Skeletal muscle satellite cell (primary cell): ENCODE measurements around the gene IFIH1.

Source experiments
- H3K27me3 ChIP-seq: 2 replicates; pipeline ENCODE4 v1.7.0; 2013; ENCODE audit warnings: low read length; ENCODE audit not compliant: control insufficient read depth, insufficient read depth
- H3K36me3 ChIP-seq: 2 replicates; pipeline ENCODE4 v1.7.0; 2013; ENCODE audit warnings: mild to moderate bottlenecking, control low read depth, low read length; ENCODE audit not compliant: insufficient read depth
- H3K4me1 ChIP-seq: 2 replicates; pipeline ENCODE4 v1.7.0; 2013; ENCODE audit warnings: low read length; ENCODE audit not compliant: control insufficient read depth, insufficient read depth
- H3K4me2 ChIP-seq: 2 replicates; pipeline ENCODE4 v1.7.0; 2013; ENCODE audit warnings: mild to moderate bottlenecking, low read length
- H3K4me3 ChIP-seq: 2 replicates; pipeline ENCODE4 v1.7.0; 2013; ENCODE audit warnings: low read length
- H3K9ac ChIP-seq: 2 replicates; pipeline ENCODE4 v1.7.0; 2013; ENCODE audit warnings: mild to moderate bottlenecking, low read depth, low read length, moderate library complexity
- H3K9me3 ChIP-seq: replicated peaks from 2 replicates; pipeline ENCODE4 v1.7.0; 2013; ENCODE audit warnings: mild to moderate bottlenecking, control low read depth, low read length

IFIH1 gene

DNA sequence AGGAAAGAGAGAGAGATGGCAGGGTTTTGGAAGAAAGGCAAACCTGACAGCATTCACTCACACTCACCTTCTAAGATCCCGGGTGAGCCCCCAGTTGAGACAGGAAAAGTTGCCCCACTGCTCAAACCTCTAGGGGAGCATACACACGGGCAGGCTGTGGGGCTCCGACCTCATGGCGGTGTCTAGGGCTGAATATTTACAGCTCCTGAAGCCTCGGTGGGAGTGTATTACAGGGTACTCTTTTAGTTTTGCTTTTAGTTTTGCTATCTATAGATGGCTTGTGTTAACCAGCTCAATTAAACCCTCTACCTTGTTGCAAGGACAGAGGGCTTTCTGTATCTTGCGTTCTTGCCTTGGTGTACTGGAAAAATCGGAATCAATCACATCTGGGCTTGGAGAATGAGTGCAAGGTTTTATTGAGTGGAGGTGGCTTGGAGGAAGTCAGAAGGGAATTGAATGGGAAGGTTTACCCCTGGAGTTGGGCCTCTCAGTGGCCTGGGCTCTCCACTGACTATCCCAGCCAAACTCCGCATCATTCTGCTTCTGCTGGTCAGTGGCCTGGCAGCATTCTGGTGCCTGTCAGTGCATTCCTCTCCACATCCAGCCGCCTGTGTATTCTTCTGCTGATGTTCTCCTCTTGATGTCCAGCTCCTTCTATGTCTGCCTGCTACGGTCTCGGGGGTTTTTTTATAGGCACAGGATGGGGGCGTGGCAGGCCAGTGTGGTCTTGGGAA, 10.1 kb upstream of the IFIH1 start:
- H3K9me3 ChIP-seq = no peaks in the 10 kb centered on the region
- H3K9ac ChIP-seq = no peak overlapping the region
- peaks cover 5% of the 10 kb centered on the region for H3K4me1 ChIP-seq
- H3K4me2 ChIP-seq = no peak overlapping the region
- H3K4me3 ChIP-seq = no peak overlapping the region
- no peaks in the 10 kb centered on the region for H3K36me3 ChIP-seq
- no peaks in the 10 kb centered on the region for H3K27me3 ChIP-seq

DNA sequence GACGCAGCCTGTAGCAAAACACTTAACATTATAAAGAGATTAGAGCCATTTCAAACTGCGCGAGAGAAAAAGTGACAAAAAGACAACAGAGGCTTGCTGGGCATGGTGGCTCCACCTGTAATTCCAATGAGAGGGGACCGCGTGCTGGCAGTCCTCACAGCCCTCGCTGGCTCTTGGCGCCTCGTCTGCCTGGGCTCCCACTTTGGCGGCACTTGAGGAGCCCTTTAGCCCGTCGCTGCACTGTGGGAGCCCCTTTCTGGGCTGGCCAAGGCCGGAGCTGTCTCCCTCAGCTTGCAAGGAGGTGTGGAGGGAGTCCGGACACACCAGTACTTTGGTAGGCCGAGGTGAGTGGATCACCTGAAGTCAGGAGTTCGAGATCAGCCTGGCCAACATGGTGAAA, 9.3 kb upstream of the IFIH1 start:
- H3K27me3 ChIP-seq = no peaks in the 10 kb centered on the region
- no peaks in the 10 kb centered on the region for H3K36me3 ChIP-seq
- H3K9me3 ChIP-seq = no peaks in the 10 kb centered on the region
- peaks cover 5% of the 10 kb centered on the region for H3K4me1 ChIP-seq
- H3K4me3 ChIP-seq = no peak overlapping the region
- H3K4me2 ChIP-seq = no peak overlapping the region
- H3K9ac ChIP-seq = no peak overlapping the region

GRCh38 chr2:162327134-162327769, 8.8 kb upstream of the IFIH1 start:
- Histone ChIP-seq H3K36me3 (no peaks in the 10 kb centered on the region), H3K4me1 (peaks cover 5% of the 10 kb centered on the region), H3K4me3 (no peak overlapping the region)

DNA sequence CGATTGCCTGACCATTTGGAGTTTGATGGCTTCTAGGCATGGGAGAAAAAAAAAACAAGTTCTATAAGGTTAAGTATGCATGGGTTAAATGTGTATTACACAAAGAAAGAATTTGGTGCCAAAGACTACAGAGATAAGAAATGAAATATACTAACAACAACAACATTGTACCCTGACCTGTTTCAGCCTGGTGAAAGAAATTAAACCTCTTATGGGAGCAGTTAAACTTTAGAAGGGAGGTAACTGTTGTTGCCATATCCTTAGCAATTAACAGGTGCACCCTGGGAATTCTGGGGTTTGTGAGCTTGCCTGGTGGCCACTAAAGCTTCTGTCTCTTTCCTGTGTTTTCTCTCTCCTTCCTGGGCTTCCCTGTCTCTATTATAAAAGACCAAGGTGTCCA, 6.5 kb upstream of the IFIH1 start:
- no peaks in the 10 kb centered on the region for H3K4me1 ChIP-seq
- no peak overlapping the region for H3K4me3 ChIP-seq
- no peak overlapping the region for H3K9ac ChIP-seq
- H3K27me3 ChIP-seq = no peaks in the 10 kb centered on the region
- H3K4me2 ChIP-seq = no peak overlapping the region
- H3K9me3 ChIP-seq = no peaks in the 10 kb centered on the region
- no peaks in the 10 kb centered on the region for H3K36me3 ChIP-seq

More at GRCh38 chr2:162327134-162327769, 8.8 kb upstream of the IFIH1 start:
- Histone ChIP-seq H3K27me3 (no peaks in the 10 kb centered on the region), H3K9ac (no peak overlapping the region), H3K4me2 (no peak overlapping the region), H3K9me3 (no peaks in the 10 kb centered on the region)

DNA sequence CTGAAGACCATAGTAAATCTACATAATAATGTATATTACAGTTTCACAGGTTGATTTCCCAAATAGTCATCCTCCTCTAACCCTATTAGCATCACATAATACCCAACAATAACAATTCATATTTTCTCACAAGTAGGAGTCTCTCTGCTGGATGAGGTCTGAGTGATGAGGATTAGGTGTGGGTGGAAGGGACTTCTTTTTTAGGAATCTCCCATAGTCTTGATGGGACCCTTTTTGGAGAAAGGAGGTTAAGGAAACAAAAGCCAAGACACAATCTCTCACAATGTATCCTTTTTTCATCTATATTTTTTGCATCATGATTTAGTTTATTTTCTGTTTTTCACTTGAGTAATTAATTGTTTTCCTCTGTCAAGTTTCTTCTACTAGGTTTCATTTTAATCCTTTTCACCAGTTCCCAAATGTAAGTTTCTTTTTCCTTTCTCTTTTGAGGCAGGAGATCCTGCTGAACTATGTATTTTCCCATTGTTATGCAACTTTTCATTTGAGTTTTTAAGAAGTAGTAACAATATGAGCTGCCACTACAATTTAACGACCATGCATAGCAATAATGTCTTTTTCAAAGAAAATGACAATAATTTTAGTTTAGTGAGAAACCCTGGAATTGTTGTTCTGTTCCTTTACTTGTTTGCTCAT, 2.5 kb upstream of the IFIH1 start:
- no peak overlapping the region for H3K4me3 ChIP-seq
- no peaks in the 10 kb centered on the region for H3K36me3 ChIP-seq
- no peaks in the 10 kb centered on the region for H3K27me3 ChIP-seq
- H3K9me3 ChIP-seq = no peaks in the 10 kb centered on the region
- H3K9ac ChIP-seq = no peak overlapping the region
- peaks cover 12% of the 10 kb centered on the region for H3K4me1 ChIP-seq
- H3K4me2 ChIP-seq = no peak overlapping the region

- Histone ChIP-seq H3K27me3 (no peaks in the 10 kb centered on the region), H3K4me2 (peak overlapping the region; percentile 98), H3K4me1 (peaks cover 12% of the 10 kb centered on the region), H3K9ac (peak overlapping the region; percentile 81), H3K9me3 (no peaks in the 10 kb centered on the region), H3K36me3 (no peaks in the 10 kb centered on the region), H3K4me3 (peak overlapping the region; percentile 84)
Observed at GRCh38 chr2:162317861-162318327, 590 bp downstream of the IFIH1 start.

DNA sequence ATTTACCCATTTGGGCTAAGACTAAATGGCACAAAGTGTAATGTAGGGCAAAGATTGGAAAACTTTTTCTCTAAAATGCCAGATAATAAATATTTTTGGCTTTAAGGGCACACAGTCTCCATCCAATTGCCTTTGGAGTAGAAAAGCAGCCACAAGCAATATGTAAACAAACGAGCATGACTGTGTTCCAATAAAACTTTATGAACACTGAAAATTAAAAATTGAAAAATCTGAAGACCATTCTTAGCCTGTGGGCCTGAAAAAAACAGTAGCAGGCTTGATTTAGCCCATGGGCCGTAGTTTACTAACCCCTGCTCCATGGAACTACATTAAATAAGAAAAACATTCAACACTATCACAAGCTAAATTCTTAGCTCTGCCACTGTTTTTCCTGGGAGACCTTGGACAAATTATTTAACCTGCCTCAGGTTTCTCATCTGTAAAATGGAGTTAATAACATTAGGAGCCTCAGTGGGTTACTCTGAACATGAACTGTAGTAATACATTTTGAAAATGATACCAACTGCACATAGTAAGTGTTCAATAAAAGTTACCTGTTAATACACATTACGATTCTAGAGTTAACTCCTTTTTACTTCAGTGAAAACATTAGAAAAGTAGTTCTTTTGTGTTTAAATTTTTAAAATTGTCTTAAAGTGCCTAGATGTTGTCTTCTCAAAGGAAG, 1.3 kb downstream of the IFIH1 start:
- Histone ChIP-seq H3K4me1 (peaks cover 12% of the 10 kb centered on the region), H3K9me3 (no peaks in the 10 kb centered on the region), H3K4me3 (peak overlapping the region; percentile 84), H3K4me2 (peak overlapping the region; percentile 98), H3K27me3 (no peaks in the 10 kb centered on the region), H3K36me3 (no peaks in the 10 kb centered on the region), H3K9ac (no peak overlapping the region)

- H3K4me3 ChIP-seq = no peak overlapping the region
- no peaks in the 10 kb centered on the region for H3K27me3 ChIP-seq
- H3K4me2 ChIP-seq = no peak overlapping the region
- H3K36me3 ChIP-seq = no peaks in the 10 kb centered on the region
- H3K4me1 ChIP-seq = peaks cover 12% of the 10 kb centered on the region
- H3K9ac ChIP-seq = no peak overlapping the region
- no peaks in the 10 kb centered on the region for H3K9me3 ChIP-seq
Observed at GRCh38 chr2:162316590-162316989, 1.9 kb downstream of the IFIH1 start.

DNA sequence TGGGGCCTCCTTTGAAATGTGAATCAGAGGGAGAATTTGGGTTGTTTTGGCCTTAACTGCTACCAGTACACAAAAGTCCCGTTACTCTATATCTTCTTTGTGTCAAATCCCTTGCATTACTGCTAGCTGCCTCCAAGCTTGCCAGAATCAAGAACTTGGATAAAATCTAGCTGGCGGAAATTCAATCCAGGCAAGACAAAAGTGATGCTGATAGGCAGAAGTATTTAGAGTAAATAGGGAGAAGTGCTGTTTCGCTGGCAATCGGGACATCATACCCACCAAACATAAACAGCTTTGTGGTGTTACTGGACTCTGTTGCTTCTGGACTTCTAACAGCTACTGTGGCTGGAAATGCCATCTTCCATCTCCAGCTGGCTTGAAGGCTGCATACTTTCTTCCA, 2.5 kb downstream of the IFIH1 start:
- no peak overlapping the region for H3K4me3 ChIP-seq
- no peaks in the 10 kb centered on the region for H3K27me3 ChIP-seq

DNA sequence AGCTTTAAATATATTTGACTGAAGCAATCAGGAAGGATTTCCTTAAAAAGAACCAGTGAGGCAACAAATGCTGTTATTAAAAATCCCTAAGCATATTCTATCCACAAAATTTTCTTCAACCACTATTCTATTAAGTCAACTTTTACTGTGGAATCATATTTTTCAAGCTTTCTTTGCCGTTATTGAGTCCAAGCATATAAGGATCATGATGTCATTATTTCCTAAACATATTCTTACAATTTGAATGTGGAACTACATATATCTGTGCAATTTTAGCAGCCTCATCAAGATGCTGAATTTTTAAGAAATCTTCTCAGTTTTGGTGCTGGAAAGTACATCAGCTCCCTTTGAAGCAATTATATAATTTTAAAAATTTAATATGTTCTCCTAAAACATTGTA, 5.6 kb downstream of the IFIH1 start:
- no peak overlapping the region for H3K9ac ChIP-seq

More for the DNA sequence above, 2.5 kb downstream of the IFIH1 start:
- H3K9ac ChIP-seq = no peak overlapping the region
- H3K4me2 ChIP-seq = no peak overlapping the region
- H3K36me3 ChIP-seq = no peaks in the 10 kb centered on the region
- peaks cover 12% of the 10 kb centered on the region for H3K4me1 ChIP-seq
- no peaks in the 10 kb centered on the region for H3K9me3 ChIP-seq

DNA sequence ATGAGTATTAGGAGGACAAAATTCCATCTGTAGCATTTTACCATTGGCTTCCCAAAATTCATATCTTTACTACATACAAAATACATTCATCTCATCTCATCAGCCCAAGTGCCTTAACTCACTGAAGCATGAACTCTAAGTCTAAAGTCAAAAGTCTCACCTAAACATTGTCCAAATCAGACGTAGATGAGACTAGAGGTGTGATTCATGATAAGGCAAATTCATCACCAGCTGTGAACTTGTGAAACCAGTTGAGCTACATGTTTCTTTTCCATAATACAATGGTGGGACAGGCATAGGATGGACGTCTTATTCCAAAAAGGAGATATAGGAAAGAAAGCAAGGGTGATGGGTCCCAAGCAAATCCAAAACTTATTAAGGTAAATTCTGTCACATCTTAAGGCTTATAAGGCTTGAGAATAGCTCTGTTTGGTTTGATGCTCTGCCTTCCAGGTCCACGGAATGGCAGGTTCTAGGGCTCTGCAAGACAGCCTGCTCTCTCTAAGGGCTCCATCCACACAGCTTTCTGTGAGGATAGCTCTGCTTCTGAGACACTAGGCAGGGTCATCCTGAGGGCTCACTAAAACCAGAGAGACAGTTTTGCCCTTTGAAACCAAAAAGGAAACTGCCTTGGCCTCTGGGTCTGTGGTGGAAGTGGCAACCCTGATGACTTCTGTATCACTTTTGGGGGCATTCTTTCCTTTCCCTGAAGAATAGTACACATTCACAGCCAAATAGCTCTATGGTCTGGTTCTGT, 9.6 kb downstream of the IFIH1 start:
- Histone ChIP-seq H3K9me3 (no peaks in the 10 kb centered on the region), H3K9ac (no peak overlapping the region), H3K36me3 (no peaks in the 10 kb centered on the region), H3K4me1 (no peaks in the 10 kb centered on the region), H3K4me3 (no peak overlapping the region), H3K4me2 (no peak overlapping the region), H3K27me3 (no peaks in the 10 kb centered on the region)

More for the DNA sequence above, 5.6 kb downstream of the IFIH1 start:
- Histone ChIP-seq H3K27me3 (no peaks in the 10 kb centered on the region), H3K4me1 (peaks cover 4% of the 10 kb centered on the region), H3K4me2 (no peak overlapping the region), H3K9me3 (no peaks in the 10 kb centered on the region), H3K4me3 (no peak overlapping the region), H3K36me3 (no peaks in the 10 kb centered on the region)
